ENCODE data around the gene CPD.
"Not testable (repeated sequence)": the region's sequence is repeated elsewhere in the genome, so short reads cannot be mapped to it uniquely, and the experiment has no call there.

The CPD gene

GRCh38 chr17:30436729-30437128, 58.0 kb downstream of the CPD start:
- DNase-seq, result no peak

GRCh38 chr17:30443721-30444120, 65.0 kb downstream of the CPD start:
- DNase-seq, result no peak

- DNase-seq, result not testable (repeated sequence)
These were observed 67.9 kb downstream of the CPD start for GRCh38 chr17:30446640-30447039.

GRCh38 chr17:30449480-30449879, 70.8 kb downstream of the CPD start:
- DNase-seq, result no peak

GRCh38 chr17:30450125-30451027, 71.6 kb downstream of the CPD start:
- DNase-seq, result no peak

GRCh38 chr17:30454635-30455034, 75.9 kb downstream of the CPD start:
- no peak for DNase-seq

- DNase-seq, result no peak
These were observed 79.6 kb downstream of the CPD start for GRCh38 chr17:30458371-30458770.

- not testable (repeated sequence) for DNase-seq
These were observed 80.2 kb downstream of the CPD start for GRCh38 chr17:30458797-30459413.

GRCh38 chr17:30468465-30468864, 89.7 kb downstream of the CPD start:
- no peak for DNase-seq

GRCh38 chr17:30472238-30472890, 93.6 kb downstream of the CPD start:
- no peak for DNase-seq

GRCh38 chr17:30475206-30475605, 96.5 kb downstream of the CPD start:
- DNase-seq, result no peak

GRCh38 chr17:30476726-30477082, 98.0 kb downstream of the CPD start:
- DNase-seq, result peak; percentile 17

GRCh38 chr17:30477083-30477773, 98.5 kb downstream of the CPD start, which contains the start of gene GOSR1:
GOSR1 (plus strand) TSS chr17:30477408; CDS start chr17:30477434, 26 bp downstream.
- peak; percentile 95 for DNase-seq

- peak; percentile 20 for DNase-seq
These were observed 99.0 kb downstream of the CPD start for GRCh38 chr17:30477774-30478115.

- no peak for DNase-seq
These were observed 103.8 kb downstream of the CPD start for GRCh38 chr17:30482555-30482954.

GRCh38 chr17:30483159-30483558, 104.4 kb downstream of the CPD start:
- no peak for DNase-seq

GRCh38 chr17:30493780-30494179, 115.1 kb downstream of the CPD start:
- DNase-seq, result no peak

GRCh38 chr17:30495586-30495985, 116.9 kb downstream of the CPD start:
- DNase-seq, result no peak

- no peak for DNase-seq
These were observed 124.8 kb downstream of the CPD start for GRCh38 chr17:30503558-30503957.

GRCh38 chr17:30505868-30506417, 127.2 kb downstream of the CPD start:
- DNase-seq, result no peak

GRCh38 chr17:30506481-30506880, 127.8 kb downstream of the CPD start:
- no peak for DNase-seq

- DNase-seq, result no peak
These were observed 134.6 kb downstream of the CPD start for GRCh38 chr17:30513346-30513745.
